Measurements from ENCODE around the gene ULBP2.
"Not testable (repeated sequence)": the region's sequence is repeated elsewhere in the genome, so short reads cannot be mapped to it uniquely, and the experiment has no call there.

- TF ChIP-seq CTCF, POLR2A, POLR2AphosphoS5 (IDR thresholded peaks at IDR 0.05): not testable (repeated sequence)
Measured at GRCh38 chr6:149919126-149919833, 22.5 kb upstream of the ULBP2 start.
